ENCODE results near the gene MYLK2.

Gene MYLK2

GRCh38 chr20:31858760-31859083 is 39.6 kb downstream of the MYLK2 start:
- no peak for DNase-seq

GRCh38 chr20:31859266-31859997 is 40.3 kb downstream of the MYLK2 start:
- DNase-seq: no peak

- DNase-seq: no peak
Measured at GRCh38 chr20:31859998-31860380, 40.8 kb downstream of the MYLK2 start.

GRCh38 chr20:31860390-31861134 is 41.4 kb downstream of the MYLK2 start:
- DNase-seq: no peak

- no peak for DNase-seq
Measured at GRCh38 chr20:31861135-31861384, 41.9 kb downstream of the MYLK2 start.

GRCh38 chr20:31861385-31862156 is 42.4 kb downstream of the MYLK2 start:
- DNase-seq: no peak

- no peak for DNase-seq
Measured at GRCh38 chr20:31862157-31862470, 43.0 kb downstream of the MYLK2 start.

- no peak for DNase-seq
Measured at GRCh38 chr20:31862506-31862905, 43.4 kb downstream of the MYLK2 start.

- no peak for DNase-seq
Measured at GRCh38 chr20:31863296-31864085, 44.3 kb downstream of the MYLK2 start.

- DNase-seq: no peak
Measured at GRCh38 chr20:31864521-31865400, 45.6 kb downstream of the MYLK2 start.

- no peak for DNase-seq
Measured at GRCh38 chr20:31866221-31866620, 47.1 kb downstream of the MYLK2 start.

- DNase-seq: no peak
Measured at GRCh38 chr20:31868853-31869672, 49.9 kb downstream of the MYLK2 start.

- no peak for DNase-seq
Measured at GRCh38 chr20:31869673-31869941, 50.5 kb downstream of the MYLK2 start.

- no peak for DNase-seq
Measured at GRCh38 chr20:31869942-31870725, 51.0 kb downstream of the MYLK2 start, which contains the start of the genes DUSP15 and TTLL9. Gene DUSP15, minus strand, starts transcription at chr20:31870527. Its CDS starts 190 bp downstream, at chr20:31870337. Gene TTLL9, plus strand, starts transcription at chr20:31870634. Its CDS starts 493 bp downstream, at chr20:31871127.

GRCh38 chr20:31870726-31871617 is 51.8 kb downstream of the MYLK2 start:
- no peak for DNase-seq

- DNase-seq: no peak
Measured at GRCh38 chr20:31871618-31871954, 52.4 kb downstream of the MYLK2 start.

- DNase-seq: no peak
Measured at GRCh38 chr20:31872406-31872805, 53.2 kb downstream of the MYLK2 start.

GRCh38 chr20:31875671-31876070 is 56.5 kb downstream of the MYLK2 start:
- DNase-seq: no peak

GRCh38 chr20:31877684-31878083 is 58.5 kb downstream of the MYLK2 start:
- no peak for DNase-seq

All from GF-D8 (cell line).